OCI-LY1 (cell line): Measurements from ENCODE around the gene TEAD1.

ENCODE experiments used
- H2AFZ ChIP-seq: fragments of 200-600 bp; sonication (generic), shearing (Covaris generic); 2 replicates; pipeline ENCODE4 v1.6.0; 2014; ENCODE audit warnings: antibody characterized with exemption, mild to moderate bottlenecking, low read length
- H3F3A ChIP-seq: fragments of 200-600 bp; sonication (generic), shearing (Covaris generic); 2 replicates; pipeline ENCODE4 v1.6.0; 2014; ENCODE audit warnings: mild to moderate bottlenecking, antibody characterized with exemption, low read length, moderate library complexity; ENCODE audit not compliant: insufficient read depth
- H3K27ac ChIP-seq: fragments of 200-600 bp; sonication (generic); 2 replicates; pipeline ENCODE4 v1.5.1; 2014; ENCODE audit warnings: low read length, mixed run types, mild to moderate bottlenecking, low read depth; ENCODE audit not compliant: poor library complexity, severe bottlenecking
- H3K27me3 ChIP-seq: fragments of 200-600 bp; sonication (generic); 2 replicates; pipeline ENCODE4 v1.6.0; 2014; ENCODE audit warnings: antibody characterized with exemption, mild to moderate bottlenecking, low read length, moderate library complexity; ENCODE audit not compliant: insufficient read depth
- H3K36me3 ChIP-seq: fragments of 200-600 bp; sonication (generic); 2 replicates; pipeline ENCODE4 v1.6.1; 2014; ENCODE audit warnings: mild to moderate bottlenecking, antibody characterized with exemption, low read length, moderate library complexity, mixed read lengths; ENCODE audit not compliant: insufficient read depth
- H3K4me1 ChIP-seq: fragments of 200-600 bp; sonication (generic); 2 replicates; pipeline ENCODE4 v1.5.1; 2014; ENCODE audit warnings: mild to moderate bottlenecking, low read length, moderate library complexity; ENCODE audit not compliant: insufficient read depth, severe bottlenecking
- H3K4me2 ChIP-seq: fragments of 200-600 bp; sonication (generic), shearing (Covaris generic); 2 replicates; pipeline ENCODE4 v1.6.1; 2014; ENCODE audit warnings: low read length
- H3K4me3 ChIP-seq: fragments of 200-600 bp; sonication (generic); 2 replicates; pipeline ENCODE4 v1.5.1; 2014; ENCODE audit warnings: low read length, low read depth, mild to moderate bottlenecking, mixed read lengths; ENCODE audit not compliant: poor library complexity, severe bottlenecking
- H3K79me2 ChIP-seq: fragments of 200-600 bp; shearing (Covaris generic); 2 replicates; pipeline ENCODE4 v1.6.1; 2016; ENCODE audit warnings: mixed run types, low read length, mixed read lengths; ENCODE audit not compliant: insufficient read depth
- H3K9ac ChIP-seq: fragments of 200-600 bp; sonication (generic), shearing (Covaris generic); 2 replicates; pipeline ENCODE4 v1.6.1; 2014; ENCODE audit warnings: mild to moderate bottlenecking, low read length, mixed read lengths
- H3K9me2 ChIP-seq: fragments of 200-600 bp; sonication (generic), shearing (Covaris generic); 2 replicates; pipeline ENCODE4 v1.6.1; 2014; ENCODE audit warnings: low read depth, mild to moderate bottlenecking, low read length, mixed read lengths
- H3K9me3 ChIP-seq: fragments of 200-600 bp; shearing (Covaris generic); 2 replicates; pipeline ENCODE4 v1.6.1; 2014; ENCODE audit warnings: low read length, mixed read lengths
- H4K20me1 ChIP-seq: fragments of 200-600 bp; sonication (generic), shearing (Covaris generic); 2 replicates; pipeline ENCODE4 v1.6.0; 2016; ENCODE audit warnings: mild to moderate bottlenecking, low read length; ENCODE audit not compliant: insufficient read depth
- EZH2 ChIP-seq: fragments of 200-600 bp; sonication (generic), shearing (Covaris generic); IDR thresholded peaks from 2 replicates; pipeline ENCODE4 v1.8.0; 2017; ENCODE audit warnings: borderline replicate concordance, mixed run types, mild to moderate bottlenecking, antibody characterized with exemption, low read length, moderate library complexity, mixed read lengths
- TF ChIP-seq, protein P1 (sequence below): fragments of 200-600 bp; sonication (generic), shearing (Covaris generic); IDR thresholded peaks from 2 replicates; pipeline ENCODE4 v1.5.1; 2017; ENCODE audit warnings: mild to moderate bottlenecking, antibody characterized with exemption, low read length, moderate library complexity, mixed read lengths

Gene TEAD1

DNA sequence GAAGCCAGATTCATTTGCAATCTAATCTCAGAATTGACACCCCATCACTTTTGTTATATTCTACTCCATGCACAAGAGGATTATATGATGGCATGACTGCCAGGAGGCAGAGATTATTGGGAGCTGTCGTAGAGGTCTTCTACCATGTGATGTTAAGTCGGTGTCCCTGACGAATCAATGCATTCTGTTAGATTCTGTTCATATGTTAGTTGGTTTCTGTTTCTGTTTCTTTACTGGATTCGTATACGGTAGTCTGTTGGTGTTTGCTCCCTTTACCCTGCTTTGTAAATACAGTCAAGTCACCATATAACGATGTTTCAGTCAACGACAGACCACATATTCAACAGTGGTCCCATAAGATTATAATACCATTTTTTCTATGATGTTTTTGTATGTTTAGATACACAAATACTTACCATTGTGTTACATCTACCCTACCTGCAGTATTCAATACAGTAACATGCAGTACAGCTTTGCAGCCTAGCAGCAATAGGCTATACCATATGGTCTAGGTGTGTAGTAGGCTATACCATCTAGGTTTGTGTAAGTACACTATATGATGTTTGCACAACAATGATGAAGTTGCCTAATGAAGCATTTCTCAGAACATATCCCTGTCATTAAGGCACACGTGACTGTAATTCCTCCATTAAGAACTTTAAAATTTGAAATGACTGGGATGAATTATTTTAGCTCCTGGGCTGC is 312.1 kb downstream of the TEAD1 start:
- no peak for TF ChIP-seq EZH2
- TF ChIP-seq, protein P1, sequence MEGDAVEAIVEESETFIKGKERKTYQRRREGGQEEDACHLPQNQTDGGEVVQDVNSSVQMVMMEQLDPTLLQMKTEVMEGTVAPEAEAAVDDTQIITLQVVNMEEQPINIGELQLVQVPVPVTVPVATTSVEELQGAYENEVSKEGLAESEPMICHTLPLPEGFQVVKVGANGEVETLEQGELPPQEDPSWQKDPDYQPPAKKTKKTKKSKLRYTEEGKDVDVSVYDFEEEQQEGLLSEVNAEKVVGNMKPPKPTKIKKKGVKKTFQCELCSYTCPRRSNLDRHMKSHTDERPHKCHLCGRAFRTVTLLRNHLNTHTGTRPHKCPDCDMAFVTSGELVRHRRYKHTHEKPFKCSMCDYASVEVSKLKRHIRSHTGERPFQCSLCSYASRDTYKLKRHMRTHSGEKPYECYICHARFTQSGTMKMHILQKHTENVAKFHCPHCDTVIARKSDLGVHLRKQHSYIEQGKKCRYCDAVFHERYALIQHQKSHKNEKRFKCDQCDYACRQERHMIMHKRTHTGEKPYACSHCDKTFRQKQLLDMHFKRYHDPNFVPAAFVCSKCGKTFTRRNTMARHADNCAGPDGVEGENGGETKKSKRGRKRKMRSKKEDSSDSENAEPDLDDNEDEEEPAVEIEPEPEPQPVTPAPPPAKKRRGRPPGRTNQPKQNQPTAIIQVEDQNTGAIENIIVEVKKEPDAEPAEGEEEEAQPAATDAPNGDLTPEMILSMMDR: no peak
- Histone ChIP-seq H3K4me3 (no peak overlapping the region), H3K4me1 (no peaks in the 10 kb centered on the region), H3K27ac (no peak overlapping the region), H3K36me3 (no peaks in the 10 kb centered on the region), H3K9me3 (no peaks in the 10 kb centered on the region), H3K9ac (no peak overlapping the region), H4K20me1 (no peaks in the 10 kb centered on the region), H3K9me2 (no peaks in the 10 kb centered on the region), H3F3A (no peaks in the 10 kb centered on the region), H2AFZ (no peak overlapping the region), H3K27me3 (no peaks in the 10 kb centered on the region), H3K4me2 (no peak overlapping the region), H3K79me2 (no peaks in the 10 kb centered on the region)

DNA sequence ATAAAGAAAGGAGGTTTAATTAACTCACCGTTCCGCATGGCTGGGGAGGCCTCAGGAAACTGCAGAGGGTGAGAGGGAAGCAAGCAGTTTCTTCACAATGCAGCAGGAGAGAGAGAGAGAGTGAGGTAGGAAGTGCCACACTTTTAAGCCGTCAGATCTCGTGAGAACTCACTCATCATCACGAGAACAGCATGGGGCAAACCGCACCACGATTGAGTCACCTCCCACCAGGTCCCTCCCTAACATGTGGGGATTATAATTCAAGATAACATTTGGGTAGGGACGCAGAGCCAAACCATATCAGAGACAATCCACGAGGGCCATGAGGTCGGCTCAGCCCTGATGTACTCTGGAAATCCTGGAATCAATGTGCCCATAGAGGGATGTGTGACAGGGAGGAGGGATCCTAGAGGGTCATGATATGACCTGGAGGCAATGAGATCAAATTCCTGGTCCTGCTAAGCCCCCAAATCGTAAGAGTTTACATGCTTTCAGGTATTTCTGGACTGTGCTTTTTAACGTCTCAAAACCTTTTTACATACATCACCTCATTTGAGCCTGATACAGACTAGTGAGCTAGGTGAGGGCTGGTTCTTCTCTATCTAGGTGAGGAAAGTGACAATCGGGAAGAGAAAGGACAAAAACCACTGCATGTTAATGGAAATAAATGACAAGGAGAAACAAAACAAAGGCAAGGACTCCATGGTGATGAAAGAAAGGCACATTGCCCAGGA is 315.4 kb downstream of the TEAD1 start:
- TF ChIP-seq, protein P1: no peak
- no peak for TF ChIP-seq EZH2
- no peaks in the 10 kb centered on the region for H4K20me1 ChIP-seq
- no peak overlapping the region for H3K27ac ChIP-seq
- H3K4me2 ChIP-seq: no peak overlapping the region
- no peaks in the 10 kb centered on the region for H3K4me1 ChIP-seq
- no peaks in the 10 kb centered on the region for H3K9me3 ChIP-seq
- H3K4me3 ChIP-seq: no peak overlapping the region
- no peaks in the 10 kb centered on the region for H3K79me2 ChIP-seq
- no peak overlapping the region for H2AFZ ChIP-seq
- H3F3A ChIP-seq: no peaks in the 10 kb centered on the region
- no peaks in the 10 kb centered on the region for H3K27me3 ChIP-seq
- no peaks in the 10 kb centered on the region for H3K9me2 ChIP-seq
- no peaks in the 10 kb centered on the region for H3K36me3 ChIP-seq
- H3K9ac ChIP-seq: no peak overlapping the region

DNA sequence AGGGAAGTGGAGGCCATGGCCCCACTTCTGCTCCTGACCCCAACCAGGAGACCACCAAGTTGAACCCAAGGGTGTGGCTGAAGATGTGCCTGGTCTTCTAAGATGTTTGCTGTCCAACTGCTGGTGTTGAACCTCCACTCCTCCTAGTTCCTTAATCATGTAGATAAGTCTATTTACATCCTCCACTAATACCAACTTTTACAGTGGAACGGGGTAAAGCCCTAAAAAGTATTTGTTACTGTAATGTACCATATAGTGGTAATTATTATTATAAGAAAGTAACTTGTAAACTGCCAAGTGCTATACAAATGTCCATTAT is 315.9 kb downstream of the TEAD1 start:
- no peaks in the 10 kb centered on the region for H3K4me1 ChIP-seq
- no peaks in the 10 kb centered on the region for H3K36me3 ChIP-seq
- no peaks in the 10 kb centered on the region for H3K9me2 ChIP-seq
- H3K27me3 ChIP-seq: no peaks in the 10 kb centered on the region
- H4K20me1 ChIP-seq: no peaks in the 10 kb centered on the region
- no peak overlapping the region for H2AFZ ChIP-seq
- no peaks in the 10 kb centered on the region for H3F3A ChIP-seq
- TF ChIP-seq EZH2: no peak
- TF ChIP-seq, protein P1: no peak
- H3K27ac ChIP-seq: no peak overlapping the region
- no peak overlapping the region for H3K4me2 ChIP-seq
- no peaks in the 10 kb centered on the region for H3K9me3 ChIP-seq
- H3K9ac ChIP-seq: no peak overlapping the region
- no peaks in the 10 kb centered on the region for H3K79me2 ChIP-seq
- no peak overlapping the region for H3K4me3 ChIP-seq
